Liver (tissue), 3 donors: ENCODE data around the gene NOS1AP.

Experiments used
- ATF3 ChIP-seq: IDR thresholded peaks from 2 replicates; pipeline ENCODE4 v1.6.1; 2016; ENCODE audit warnings: antibody characterized with exemption
- CTCF ChIP-seq: fragments of 150-350 bp; IDR thresholded peaks from 2 replicates; pipeline ENCODE4 v1.5.1; 2017; ENCODE audit warnings: improper control_type of control experiment, low read depth, low read length; ENCODE audit not compliant: missing input control
- EGR1 ChIP-seq, 2 donors: IDR thresholded peaks; 2 replicates each; pipeline ENCODE4 v1.6.1; 2016 to 2018; ENCODE audit warnings: antibody characterized with exemption in 2 of 2, low read depth in 2 of 2
- GABPA ChIP-seq, 2 donors: IDR thresholded peaks in 1 of 2; conservative IDR thresholded peaks in 1 of 2; 2 replicates each; pipeline ENCODE4 v1.6.1; 2016; ENCODE audit warnings: antibody characterized with exemption in 2 of 2, mild to moderate bottlenecking in 1 of 2, moderate library complexity in 1 of 2
- JUND ChIP-seq, 2 donors: IDR thresholded peaks; 2 replicates each; pipeline ENCODE4 v1.6.1; 2016; ENCODE audit warnings: antibody characterized with exemption in 2 of 2
- MAX ChIP-seq: IDR thresholded peaks from 2 replicates; pipeline ENCODE4 v1.6.1; 2016; ENCODE audit warnings: antibody characterized with exemption
- REST ChIP-seq: IDR thresholded peaks from 2 replicates; pipeline ENCODE4 v1.6.1; 2016; ENCODE audit warnings: antibody characterized with exemption, mild to moderate bottlenecking
- SP1 ChIP-seq: IDR thresholded peaks from 2 replicates; pipeline ENCODE4 v1.6.1; 2018; ENCODE audit warnings: antibody characterized with exemption, mild to moderate bottlenecking
- TAF1 ChIP-seq: conservative IDR thresholded peaks from 2 replicates; pipeline ENCODE4 v1.6.1; 2016; ENCODE audit warnings: antibody characterized with exemption, mild to moderate bottlenecking
- YY1 ChIP-seq: IDR thresholded peaks from 2 replicates; pipeline ENCODE4 v1.6.1; 2016; ENCODE audit warnings: antibody characterized with exemption, mild to moderate bottlenecking
- donor health status: healthy.
- donor health status: healthy.

GRCh38 chr1:162029157-162029556 lies 40.3 kb upstream of the NOS1AP start:
- TF ChIP-seq CTCF (no peak), EGR1 (IDR thresholded peaks at IDR 0.05; ENCODE audit: low read depth in 2 of 2) (no peak), JUND (IDR thresholded peaks at IDR 0.05) (no peak), GABPA (IDR thresholded peaks at IDR 0.05 in 1 of 2, conservative IDR thresholded peaks at IDR 0.05 in 1 of 2) (no peak), MAX (no peak), TAF1 (no peak), REST (no peak), ATF3 (no peak), YY1 (no peak), SP1 (no peak)
